HG02938 (cell line): ENCODE results near the gene CENPW.

Experiments used
- ATAC-seq: cut with Tn5 transposase; IDR thresholded peaks from one replicate; pipeline ENCODE4 v1.9.1; 2021; ENCODE audit warnings: mild to moderate bottlenecking, moderate library complexity; ENCODE audit not compliant: unreplicated experiment

The CENPW gene

DNA sequence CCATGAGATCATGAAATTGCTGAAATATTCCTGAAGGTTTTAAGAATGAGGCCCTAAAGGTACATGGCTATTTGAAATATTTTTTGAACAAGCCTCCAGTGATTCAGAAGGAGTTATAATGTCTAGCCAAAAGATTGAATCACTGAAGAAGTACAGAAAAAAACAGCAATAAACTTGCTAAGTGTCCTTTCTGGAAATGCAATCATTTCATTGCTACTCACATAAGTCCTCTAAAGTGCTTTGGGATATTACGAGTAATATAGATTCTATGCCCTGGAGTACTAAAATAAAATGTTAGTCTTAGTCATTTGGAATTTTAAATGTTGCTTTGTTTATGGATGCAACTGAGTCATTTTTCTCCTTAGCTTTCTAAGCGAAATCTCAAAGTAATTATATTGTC lies 32.7 kb downstream of the CENPW start:
- no peak for ATAC-seq

- ATAC-seq, result no peak
Measured at GRCh38 chr6:126373344-126373743, 33.4 kb downstream of the CENPW start.

GRCh38 chr6:126374372-126374771 lies 34.5 kb downstream of the CENPW start:
- ATAC-seq, result no peak

- no peak for ATAC-seq
Measured at GRCh38 chr6:126376682-126377081, 36.8 kb downstream of the CENPW start.

DNA sequence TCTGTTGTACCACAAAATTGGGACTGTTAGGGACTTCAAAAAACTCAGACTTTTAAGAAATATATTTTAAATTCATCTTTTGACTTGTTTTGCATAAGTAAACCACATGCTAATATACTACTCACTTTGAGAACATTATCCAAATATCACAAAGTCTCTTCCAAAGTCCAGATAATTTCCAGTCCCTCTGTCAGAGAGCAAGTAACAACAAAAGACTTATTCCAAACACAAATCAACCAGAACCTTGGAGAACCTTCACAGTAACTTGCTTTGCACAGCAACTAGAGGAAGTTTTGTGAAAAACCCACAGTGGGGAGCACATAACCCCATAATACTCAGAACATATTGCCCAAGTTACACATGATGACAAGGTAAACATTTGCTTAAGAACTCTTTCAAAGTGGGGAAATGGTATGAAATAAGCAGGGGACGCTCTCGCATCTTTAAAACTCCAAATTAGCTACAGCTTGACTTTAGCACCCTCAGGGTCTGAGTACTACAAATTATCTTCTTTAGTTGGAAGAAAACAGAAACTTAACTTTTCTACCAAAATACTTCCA lies 37.8 kb downstream of the CENPW start:
- no peak for ATAC-seq

DNA sequence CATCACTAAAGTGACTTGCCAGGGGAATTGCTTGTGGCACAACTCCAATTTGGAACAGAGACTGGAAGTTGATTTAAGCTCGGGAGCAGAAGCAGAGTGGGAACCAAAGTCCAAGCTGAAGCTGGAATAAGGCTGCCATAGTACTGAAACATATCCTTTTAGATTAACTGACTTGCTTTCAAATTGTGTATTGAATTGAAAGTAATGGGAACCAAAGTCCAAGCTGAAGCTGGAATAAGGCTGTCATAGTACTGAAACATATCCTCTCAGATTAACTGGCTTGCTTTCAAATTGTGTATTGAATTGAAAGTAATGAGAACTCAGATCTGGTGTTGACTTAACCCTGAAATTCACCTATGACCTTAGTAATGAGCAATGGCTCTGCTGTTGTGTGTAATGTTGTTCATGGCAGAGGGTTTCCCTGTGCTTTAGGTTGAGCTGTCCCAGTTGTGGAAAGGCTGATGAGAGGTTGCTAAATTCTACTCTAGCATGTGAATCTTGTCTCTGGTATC lies 40.2 kb downstream of the CENPW start:
- no peak for ATAC-seq

- no peak for ATAC-seq
Measured at GRCh38 chr6:126381498-126381897, 41.6 kb downstream of the CENPW start.

- ATAC-seq, result no peak
Measured at GRCh38 chr6:126383203-126383602, 43.3 kb downstream of the CENPW start.

DNA sequence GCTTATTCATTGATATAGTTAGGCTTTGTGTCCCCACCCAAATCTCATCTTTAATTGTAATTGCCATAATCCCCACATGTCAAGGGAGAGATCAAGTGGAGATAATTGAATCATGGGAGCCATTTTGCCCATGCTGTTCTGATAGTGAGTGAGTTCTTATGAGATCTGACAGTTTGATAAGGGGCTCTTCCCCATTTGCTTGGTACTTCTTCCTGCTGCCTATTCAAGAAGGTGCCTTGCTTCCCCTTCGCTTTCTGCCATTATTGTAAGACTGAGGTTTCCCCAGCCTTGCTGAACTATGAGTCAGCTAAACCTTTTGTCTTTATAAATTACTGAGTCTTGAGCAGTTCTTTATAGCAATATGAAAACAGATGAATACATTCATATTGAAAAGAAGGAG lies 45.6 kb downstream of the CENPW start:
- ATAC-seq, result no peak

GRCh38 chr6:126388104-126388598 lies 48.2 kb downstream of the CENPW start:
- no peak for ATAC-seq

- ATAC-seq, result no peak
Measured at GRCh38 chr6:126396131-126396530, 56.2 kb downstream of the CENPW start.
